Measurements from ENCODE around the gene NACC1.
"Not testable (repeated sequence)": the region's sequence is repeated elsewhere in the genome, so short reads cannot be mapped to it uniquely, and the experiment has no call there.

GRCh38 chr19:13184926-13185325 lies 66.9 kb downstream of the NACC1 start:
- TF ChIP-seq, protein P1, sequence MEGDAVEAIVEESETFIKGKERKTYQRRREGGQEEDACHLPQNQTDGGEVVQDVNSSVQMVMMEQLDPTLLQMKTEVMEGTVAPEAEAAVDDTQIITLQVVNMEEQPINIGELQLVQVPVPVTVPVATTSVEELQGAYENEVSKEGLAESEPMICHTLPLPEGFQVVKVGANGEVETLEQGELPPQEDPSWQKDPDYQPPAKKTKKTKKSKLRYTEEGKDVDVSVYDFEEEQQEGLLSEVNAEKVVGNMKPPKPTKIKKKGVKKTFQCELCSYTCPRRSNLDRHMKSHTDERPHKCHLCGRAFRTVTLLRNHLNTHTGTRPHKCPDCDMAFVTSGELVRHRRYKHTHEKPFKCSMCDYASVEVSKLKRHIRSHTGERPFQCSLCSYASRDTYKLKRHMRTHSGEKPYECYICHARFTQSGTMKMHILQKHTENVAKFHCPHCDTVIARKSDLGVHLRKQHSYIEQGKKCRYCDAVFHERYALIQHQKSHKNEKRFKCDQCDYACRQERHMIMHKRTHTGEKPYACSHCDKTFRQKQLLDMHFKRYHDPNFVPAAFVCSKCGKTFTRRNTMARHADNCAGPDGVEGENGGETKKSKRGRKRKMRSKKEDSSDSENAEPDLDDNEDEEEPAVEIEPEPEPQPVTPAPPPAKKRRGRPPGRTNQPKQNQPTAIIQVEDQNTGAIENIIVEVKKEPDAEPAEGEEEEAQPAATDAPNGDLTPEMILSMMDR (IDR thresholded peaks at IDR 0.05), result not testable (repeated sequence)
- TF ChIP-seq EP300, POLR2A (IDR thresholded peaks at IDR 0.05): not testable (repeated sequence)

Data from ovary (tissue), 3 donors.